HCT116 (cell line): ENCODE measurements around the gene KLHL33.

ENCODE experiments used
- CTCF ChIP-seq, 3 experiments: fragments of 200-600 bp in 1 of 3; sonication (generic) in 1 of 3; IDR thresholded peaks in 2 of 3; conservative IDR thresholded peaks in 1 of 3; 2 replicates each; pipeline ENCODE4 v1.5.1; 2012 to 2017; ENCODE audit warnings: low read depth in 2 of 3, low read length in 2 of 3, antibody characterized with exemption in 1 of 3, borderline replicate concordance in 1 of 3, control low read depth in 1 of 3, mild to moderate bottlenecking in 1 of 3, mixed read lengths in 1 of 3, mixed run types in 1 of 3, moderate library complexity in 1 of 3; ENCODE audit not compliant: insufficient read depth in 1 of 3
- EZH2phosphoT487 ChIP-seq: fragments of 200-600 bp; IDR thresholded peaks from 2 replicates; pipeline ENCODE4 v1.6.1; 2018; ENCODE audit warnings: antibody characterized with exemption, borderline replicate concordance
- SRF ChIP-seq: IDR thresholded peaks from 2 replicates; pipeline ENCODE4 v1.6.1; 2012; ENCODE audit warnings: low read depth
- TF ChIP-seq, protein P1 (sequence below): IDR thresholded peaks from 2 replicates; pipeline ENCODE4 v1.6.1; 2012; ENCODE audit warnings: low read depth

DNA sequence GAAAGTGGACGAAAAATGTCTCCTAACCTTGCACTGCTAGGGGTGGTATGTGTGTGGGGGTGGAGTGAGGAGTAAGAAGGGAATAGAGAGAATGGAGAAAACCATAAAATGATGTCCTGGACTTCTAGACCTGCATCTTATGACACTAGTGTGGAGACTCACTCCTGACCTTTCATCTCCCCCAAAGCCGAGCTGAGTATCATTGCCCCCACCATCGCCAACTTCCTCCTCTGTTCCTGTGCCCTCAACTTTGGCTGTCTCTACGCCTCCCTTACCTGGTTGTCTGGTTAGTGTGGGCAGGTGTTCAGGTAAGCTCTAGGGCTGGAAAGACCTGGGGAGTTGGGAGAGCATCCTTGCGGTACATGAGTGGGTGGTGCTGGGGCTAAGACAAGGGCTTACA, 4.5 kb upstream of the KLHL33 start:
- TF ChIP-seq CTCF (IDR thresholded peaks at IDR 0.05 in 2 of 3, conservative IDR thresholded peaks at IDR 0.05 in 1 of 3; ENCODE audit: borderline replicate concordance in 1 of 3, insufficient read depth in 1 of 3, low read depth in 2 of 3, low read length in 2 of 3) (no peak), EZH2phosphoT487 (no peak), SRF (no peak)
- TF ChIP-seq, protein P1, sequence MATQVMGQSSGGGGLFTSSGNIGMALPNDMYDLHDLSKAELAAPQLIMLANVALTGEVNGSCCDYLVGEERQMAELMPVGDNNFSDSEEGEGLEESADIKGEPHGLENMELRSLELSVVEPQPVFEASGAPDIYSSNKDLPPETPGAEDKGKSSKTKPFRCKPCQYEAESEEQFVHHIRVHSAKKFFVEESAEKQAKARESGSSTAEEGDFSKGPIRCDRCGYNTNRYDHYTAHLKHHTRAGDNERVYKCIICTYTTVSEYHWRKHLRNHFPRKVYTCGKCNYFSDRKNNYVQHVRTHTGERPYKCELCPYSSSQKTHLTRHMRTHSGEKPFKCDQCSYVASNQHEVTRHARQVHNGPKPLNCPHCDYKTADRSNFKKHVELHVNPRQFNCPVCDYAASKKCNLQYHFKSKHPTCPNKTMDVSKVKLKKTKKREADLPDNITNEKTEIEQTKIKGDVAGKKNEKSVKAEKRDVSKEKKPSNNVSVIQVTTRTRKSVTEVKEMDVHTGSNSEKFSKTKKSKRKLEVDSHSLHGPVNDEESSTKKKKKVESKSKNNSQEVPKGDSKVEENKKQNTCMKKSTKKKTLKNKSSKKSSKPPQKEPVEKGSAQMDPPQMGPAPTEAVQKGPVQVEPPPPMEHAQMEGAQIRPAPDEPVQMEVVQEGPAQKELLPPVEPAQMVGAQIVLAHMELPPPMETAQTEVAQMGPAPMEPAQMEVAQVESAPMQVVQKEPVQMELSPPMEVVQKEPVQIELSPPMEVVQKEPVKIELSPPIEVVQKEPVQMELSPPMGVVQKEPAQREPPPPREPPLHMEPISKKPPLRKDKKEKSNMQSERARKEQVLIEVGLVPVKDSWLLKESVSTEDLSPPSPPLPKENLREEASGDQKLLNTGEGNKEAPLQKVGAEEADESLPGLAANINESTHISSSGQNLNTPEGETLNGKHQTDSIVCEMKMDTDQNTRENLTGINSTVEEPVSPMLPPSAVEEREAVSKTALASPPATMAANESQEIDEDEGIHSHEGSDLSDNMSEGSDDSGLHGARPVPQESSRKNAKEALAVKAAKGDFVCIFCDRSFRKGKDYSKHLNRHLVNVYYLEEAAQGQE, result no peak
